GM19468 (cell line): ENCODE data around the gene MTA3.
A peak's percentile ranks its signal among the peaks of the same experiment; 100 is the strongest.

Experiments used
- ATAC-seq: cut with Tn5 transposase; IDR thresholded peaks from one replicate; pipeline ENCODE4 v1.9.1; 2021; ENCODE audit warnings: mild to moderate bottlenecking, moderate library complexity, moderate number of reproducible peaks; ENCODE audit not compliant: unreplicated experiment; ENCODE audit errors: extremely low read depth

MTA3 gene

GRCh38 chr2:42755191-42755880 is 186.9 kb downstream of the MTA3 start:
- no peak for ATAC-seq

- no peak for ATAC-seq
These were observed 187.8 kb downstream of the MTA3 start for GRCh38 chr2:42756150-42756775.

- no peak for ATAC-seq
These were observed 188.6 kb downstream of the MTA3 start for GRCh38 chr2:42756966-42757513.

- no peak for ATAC-seq
These were observed 189.7 kb downstream of the MTA3 start for GRCh38 chr2:42757981-42758740.

- no peak for ATAC-seq
These were observed 190.3 kb downstream of the MTA3 start for GRCh38 chr2:42758751-42759150.

GRCh38 chr2:42761554-42761953 is 193.1 kb downstream of the MTA3 start:
- ATAC-seq, result no peak

- ATAC-seq, result no peak
These were observed 193.7 kb downstream of the MTA3 start for GRCh38 chr2:42762155-42762554.

GRCh38 chr2:42762823-42763804 is 194.7 kb downstream of the MTA3 start:
- no peak for ATAC-seq

- no peak for ATAC-seq
These were observed 195.7 kb downstream of the MTA3 start, which contains the start of gene OXER1 for GRCh38 chr2:42764096-42764495. Gene OXER1, minus strand, starts transcription at chr2:42764135. Its CDS starts 73 bp downstream, at chr2:42764062.

GRCh38 chr2:42764901-42765300 is 196.5 kb downstream of the MTA3 start:
- ATAC-seq, result no peak

GRCh38 chr2:42765686-42766085 is 197.3 kb downstream of the MTA3 start:
- no peak for ATAC-seq

GRCh38 chr2:42767080-42767898 is 198.9 kb downstream of the MTA3 start:
- no peak for ATAC-seq

- no peak for ATAC-seq
These were observed 199.7 kb downstream of the MTA3 start for GRCh38 chr2:42767899-42768705.

- no peak for ATAC-seq
These were observed 200.3 kb downstream of the MTA3 start for GRCh38 chr2:42768706-42769256.

GRCh38 chr2:42769583-42770287 is 201.3 kb downstream of the MTA3 start:
- no peak for ATAC-seq

GRCh38 chr2:42770288-42771131 is 202.1 kb downstream of the MTA3 start:
- peak; percentile 54 for ATAC-seq
